Metanephros (tissue), 2 donors: ENCODE results near the gene DGUOK. TPM values are rescaled to one million over a fixed set of nuclear protein-coding genes. Genes with fewer than 3 reads are reported as not detected.

Source experiments
- small RNA-seq: library from RNA; depleted of rRNA; stranded (forward); fragments of <200 nt; gene quantifications from one replicate; pipeline ENCODE3, GENCODE V24; 2014; ENCODE audit warnings: low replicate concordance
- total RNA-seq: library from RNA; depleted of rRNA; stranded (reverse); fragments of >200 nt; gene quantifications from one replicate; pipeline ENCODE4 v1.2.3, GENCODE V29; 2014

Gene DGUOK
- 36.0 TPM for total RNA-seq

DNA sequence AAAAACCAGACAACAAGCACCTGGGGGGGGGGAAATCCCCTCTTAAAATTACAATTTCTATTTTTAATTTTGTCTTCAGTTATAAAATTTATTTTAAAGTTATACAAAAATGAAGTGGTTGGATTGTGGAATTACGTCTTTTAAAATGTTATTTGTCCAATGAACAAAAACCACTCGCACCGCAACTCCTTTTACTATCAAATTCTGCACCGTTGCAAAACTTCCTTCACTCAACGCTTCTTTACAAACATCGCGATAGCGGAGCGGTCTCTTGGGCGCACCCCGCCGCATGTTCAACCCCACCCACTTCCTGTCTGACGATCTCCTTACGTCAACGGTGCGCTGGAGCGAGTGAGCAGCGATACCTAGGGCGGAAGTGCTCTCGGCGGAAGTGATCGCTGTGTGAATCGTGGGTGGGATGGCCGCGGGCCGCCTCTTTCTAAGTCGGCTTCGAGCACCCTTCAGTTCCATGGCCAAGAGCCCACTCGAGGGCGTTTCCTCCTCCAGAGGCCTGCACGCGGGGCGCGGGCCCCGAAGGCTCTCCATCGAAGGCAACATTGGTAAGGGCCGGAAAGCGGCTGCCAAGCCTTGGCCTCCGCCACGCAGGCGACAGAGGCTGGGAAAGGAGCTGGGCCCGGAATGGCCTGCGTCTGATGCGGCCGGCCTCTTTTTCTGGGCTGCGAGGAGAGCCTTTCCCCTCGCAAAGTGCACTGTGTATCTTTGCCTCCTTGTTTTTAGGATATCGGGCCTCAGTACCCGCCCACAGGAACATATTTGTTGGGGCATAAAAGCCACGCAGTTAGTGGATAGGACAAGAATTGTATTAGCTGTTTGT, at the start of gene DGUOK:
DGUOK (plus strand) TSS at position 388 of the 835 bp plus-strand sequence; CDS start at position 419, 31 bp downstream.

DNA sequence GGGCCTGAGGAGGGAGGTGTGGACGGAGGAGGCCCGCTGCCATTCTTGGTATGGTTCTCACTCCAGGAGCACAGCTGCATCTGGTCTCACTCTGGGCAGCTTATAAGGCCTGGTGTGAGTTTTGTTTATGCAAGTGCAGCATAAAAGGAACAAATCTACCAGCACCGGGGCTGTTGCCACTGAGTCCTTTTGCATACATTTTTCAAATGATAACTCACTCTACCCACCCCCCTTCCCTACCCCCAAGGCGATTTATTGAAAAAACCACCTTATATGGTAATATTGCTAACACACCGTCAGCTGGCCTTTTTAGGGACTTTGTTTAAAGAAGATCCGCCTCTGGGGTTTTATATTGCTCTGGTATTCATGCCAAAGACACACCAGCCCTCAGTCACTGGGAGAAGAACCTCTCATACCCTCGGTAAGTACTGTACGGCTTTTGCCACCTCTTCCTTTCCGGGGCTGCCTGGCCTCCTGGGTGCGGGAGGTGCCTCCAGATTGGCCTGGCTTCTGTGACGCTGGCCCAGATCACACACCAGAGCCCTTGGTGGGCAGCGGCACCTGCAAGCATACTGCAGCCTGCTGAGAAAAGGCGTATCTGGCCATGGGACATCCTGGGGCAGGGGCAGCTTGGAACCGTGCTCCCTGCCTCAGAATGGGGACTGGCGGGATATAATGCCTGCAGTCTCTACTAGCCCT, 33.9 kb upstream of the DGUOK start, which contains the start of gene ACTG2:
ACTG2 (plus strand) TSS at position 378 of the 699 bp plus-strand sequence. CDS start 8,304 bp downstream, outside the sequence.

DNA sequence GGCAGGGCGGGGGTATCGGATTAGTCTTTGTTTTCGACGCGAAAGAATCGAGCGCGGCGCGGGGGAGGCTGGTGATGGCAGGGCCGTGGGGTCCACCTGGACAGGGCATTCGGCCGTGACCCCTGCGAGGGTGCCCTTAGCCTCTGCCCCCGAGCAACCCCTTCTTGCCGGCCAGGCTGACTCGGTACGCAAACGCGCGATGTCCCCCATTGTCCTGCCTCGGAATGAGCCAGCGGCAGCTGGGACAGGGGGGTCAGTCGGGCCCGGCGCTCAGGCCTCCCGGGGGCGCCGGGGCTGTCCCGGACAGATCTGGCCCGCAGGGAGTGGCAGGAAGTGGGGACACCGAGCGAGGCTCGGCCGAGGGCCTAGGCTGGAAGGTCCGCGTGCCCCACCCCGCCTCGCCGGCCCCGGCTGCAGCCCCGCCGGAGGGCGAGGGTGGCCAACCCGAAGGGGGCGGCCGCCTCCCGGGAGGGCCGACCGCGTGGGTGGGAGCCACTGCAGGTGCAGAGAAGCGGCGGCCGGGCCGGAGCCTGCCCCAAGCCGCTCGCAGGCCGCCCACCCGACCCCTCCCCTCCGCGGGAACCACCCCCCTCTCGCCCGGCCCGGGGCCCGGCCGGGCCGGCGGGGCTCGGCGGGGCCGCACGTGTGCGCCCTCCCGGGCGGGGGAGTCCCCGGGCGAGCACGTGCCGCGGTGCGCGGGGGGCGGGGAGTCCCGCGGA, 57.7 kb downstream of the DGUOK start, which contains the start of gene TET3:
TET3 (plus strand) TSS at position 708 of the 719 bp plus-strand sequence. CDS start 1,494 bp downstream, outside the sequence.

Small RNAs within 50 kb of the gene (small RNA-seq; reads per million reads assigned to genes)
- gene AC110801.1 (not detected), gene RNA5SP97 (not detected)

Other genes starting within 250 kb of the DGUOK start
- 23.7 TPM for gene TPRKB, start 189.5 kb upstream of the DGUOK start, total RNA-seq
- gene DUSP11, start 146.8 kb upstream of the DGUOK start, total RNA-seq, result 40.6 TPM
- gene C2orf78, start 142.7 kb upstream of the DGUOK start, total RNA-seq, result not detected
- gene STAMBP, start 97.9 kb upstream of the DGUOK start, total RNA-seq, result 20.3 TPM
- gene ACTG2, start 33.9 kb upstream of the DGUOK start, total RNA-seq, result 2.6 TPM
- 16.8 TPM for gene TET3, start 58.0 kb downstream of the DGUOK start, total RNA-seq
- 19.3 TPM for gene BOLA3, start 221.0 kb downstream of the DGUOK start, total RNA-seq